HG02798 (cell line): Measurements from ENCODE around the gene MYPOP.

ENCODE experiments used
- ATAC-seq: cut with Tn5 transposase; IDR thresholded peaks from one replicate; pipeline ENCODE4 v1.9.1; 2021; ENCODE audit warnings: mild to moderate bottlenecking; ENCODE audit not compliant: unreplicated experiment, poor library complexity

MYPOP gene

GRCh38 chr19:45901912-45902650 is at the start of gene MYPOP:
MYPOP (minus strand) TSS chr19:45902613; CDS start chr19:45901773, 840 bp downstream.
- no peak for ATAC-seq

GRCh38 chr19:45947926-45948325 is 45.5 kb upstream of the MYPOP start:
- no peak for ATAC-seq

- ATAC-seq, result no peak
These were observed 38.0 kb upstream of the MYPOP start for GRCh38 chr19:45940515-45940805.

GRCh38 chr19:45939792-45940514 is 37.5 kb upstream of the MYPOP start:
- ATAC-seq, result no peak

- ATAC-seq, result no peak
These were observed 36.4 kb upstream of the MYPOP start for GRCh38 chr19:45938733-45939319.

- ATAC-seq, result no peak
These were observed 32.9 kb upstream of the MYPOP start for GRCh38 chr19:45935267-45935666.

- ATAC-seq, result no peak
These were observed 32.3 kb upstream of the MYPOP start for GRCh38 chr19:45934551-45935230.

GRCh38 chr19:45933759-45934158 is 31.3 kb upstream of the MYPOP start:
- ATAC-seq, result no peak

- ATAC-seq, result no peak
These were observed 28.6 kb upstream of the MYPOP start for GRCh38 chr19:45931055-45931454.

GRCh38 chr19:45929247-45929646 is 26.8 kb upstream of the MYPOP start:
- no peak for ATAC-seq

- ATAC-seq, result peak; percentile 72
These were observed 25.3 kb upstream of the MYPOP start for GRCh38 chr19:45927565-45928261.

GRCh38 chr19:45924891-45925447 is 22.6 kb upstream of the MYPOP start:
- no peak for ATAC-seq

- no peak for ATAC-seq
These were observed 19.9 kb upstream of the MYPOP start for GRCh38 chr19:45922281-45922680.

- no peak for ATAC-seq
These were observed 18.0 kb upstream of the MYPOP start for GRCh38 chr19:45920458-45920857.

GRCh38 chr19:45919678-45920077 is 17.3 kb upstream of the MYPOP start:
- no peak for ATAC-seq

GRCh38 chr19:45918721-45919120 is 16.3 kb upstream of the MYPOP start:
- no peak for ATAC-seq

- no peak for ATAC-seq
These were observed 15.1 kb upstream of the MYPOP start for GRCh38 chr19:45917421-45918091.

- ATAC-seq, result no peak
These were observed 11.7 kb upstream of the MYPOP start, which contains the start of gene NANOS2 for GRCh38 chr19:45913874-45914830. NANOS2 (minus strand) TSS chr19:45914778; CDS start chr19:45914693, 85 bp downstream.
